ENCODE data around the gene MYO18A. TPM values are rescaled to one million over a fixed set of nuclear protein-coding genes. Genes with fewer than 3 reads are reported as not detected.

The MYO18A gene
- total and polyA plus RNA-seq, 4 donors = 41.4 to 75.9 (median 59.4) TPM

- peaks cover 15% of the 10 kb centered on the region for H3K36me3 ChIP-seq (ENCODE audit: control insufficient read depth, insufficient read depth, low read length)
- DNase-seq (ENCODE audit: low read depth in 4 of 6, low spot score in 6 of 6) = peak in 2 of 6 donors; percentile 89 to 90
- no peak overlapping the region for H3K27ac ChIP-seq (ENCODE audit: low read depth, low read length)
- no peaks in the 10 kb centered on the region for H3K9me3 ChIP-seq (ENCODE audit: control insufficient read depth, insufficient read depth, low read length)
- 34% methylated on average over 9 of the region's 9 CpGs for WGBS (ENCODE audit: insufficient coverage)
- H3K27me3 ChIP-seq (ENCODE audit: control insufficient read depth, insufficient read depth, low read length) = no peaks in the 10 kb centered on the region
- no peak overlapping the region for H3K4me3 ChIP-seq (ENCODE audit: low read depth, low read length)
- peaks cover 33% of the 10 kb centered on the region for H3K4me1 ChIP-seq (ENCODE audit: control insufficient read depth, insufficient read depth, low read length)
Observed at GRCh38 chr17:29070781-29071180, 109.4 kb downstream of the MYO18A start.

DNA sequence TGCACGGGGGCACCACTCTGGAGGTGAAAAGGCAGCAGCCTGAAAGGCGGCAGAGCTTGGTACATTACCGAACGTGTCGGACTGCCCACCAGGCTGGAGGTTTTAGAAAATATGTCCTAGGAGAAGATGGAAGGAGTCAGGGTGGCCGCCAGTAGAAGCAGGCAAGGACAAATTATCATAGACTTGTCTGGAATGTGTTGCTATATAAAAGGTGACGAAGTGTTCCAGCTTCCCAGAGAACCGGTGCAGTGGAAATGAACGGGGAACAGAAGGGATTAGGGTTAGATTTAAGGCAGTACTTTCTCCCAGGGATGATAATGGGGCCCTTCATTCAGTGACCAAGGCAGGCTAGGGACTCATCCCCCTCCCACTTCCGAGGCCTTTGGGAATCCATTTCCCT, 109.9 kb downstream of the MYO18A start:
- Histone ChIP-seq H3K4me3 (ENCODE audit: low read depth, low read length) (no peak overlapping the region), H3K27ac (ENCODE audit: low read depth, low read length) (no peak overlapping the region)
- 51% methylated on average over 9 of the region's 10 CpGs for WGBS (ENCODE audit: insufficient coverage)

DNA sequence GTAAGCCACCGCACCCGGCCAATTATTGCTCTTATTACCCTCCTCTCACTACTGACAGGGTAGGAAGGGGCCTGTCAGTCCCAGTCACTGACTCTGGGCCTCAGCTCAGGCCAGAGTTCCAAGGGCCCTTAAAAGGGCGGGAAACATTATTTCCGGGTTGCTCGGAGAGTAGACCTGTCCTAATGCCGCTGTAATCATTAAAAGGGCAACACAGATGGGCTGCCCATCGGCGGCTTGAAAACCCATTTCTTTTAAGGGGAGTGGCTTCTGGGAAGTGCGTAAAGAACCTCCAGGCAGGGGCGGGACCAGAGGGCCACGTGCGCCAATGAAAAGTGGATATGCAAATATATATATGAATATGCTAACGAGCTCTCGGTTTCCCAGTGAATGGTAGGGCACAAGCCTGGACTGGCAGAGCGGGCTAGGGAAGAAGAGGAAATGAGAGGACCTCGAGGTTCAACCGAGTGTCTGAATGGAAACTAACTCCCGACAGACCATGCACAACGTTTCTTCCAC, 110.6 kb downstream of the MYO18A start:
- WGBS (ENCODE audit: insufficient coverage) = 56% methylated on average over 18 of the region's 19 CpGs
- peak in 2 of 6 donors; percentile 70 to 84 for DNase-seq (ENCODE audit: low read depth in 4 of 6, low spot score in 6 of 6)
- H3K4me3 ChIP-seq (ENCODE audit: low read depth, low read length) = no peak overlapping the region
- H3K27me3 ChIP-seq (ENCODE audit: control insufficient read depth, insufficient read depth, low read length) = no peaks in the 10 kb centered on the region
- peaks cover 9% of the 10 kb centered on the region for H3K36me3 ChIP-seq (ENCODE audit: control insufficient read depth, insufficient read depth, low read length)
- H3K4me1 ChIP-seq (ENCODE audit: control insufficient read depth, insufficient read depth, low read length) = peaks cover 37% of the 10 kb centered on the region
- H3K9me3 ChIP-seq (ENCODE audit: control insufficient read depth, insufficient read depth, low read length) = no peaks in the 10 kb centered on the region
- no peak overlapping the region for H3K27ac ChIP-seq (ENCODE audit: low read depth, low read length)

More for the DNA sequence above, 109.9 kb downstream of the MYO18A start:
- H3K9me3 ChIP-seq (ENCODE audit: control insufficient read depth, insufficient read depth, low read length) = no peaks in the 10 kb centered on the region
- H3K27me3 ChIP-seq (ENCODE audit: control insufficient read depth, insufficient read depth, low read length) = no peaks in the 10 kb centered on the region
- peaks cover 11% of the 10 kb centered on the region for H3K36me3 ChIP-seq (ENCODE audit: control insufficient read depth, insufficient read depth, low read length)
- no peak for DNase-seq (ENCODE audit: low read depth in 4 of 6, low spot score in 6 of 6)
- H3K4me1 ChIP-seq (ENCODE audit: control insufficient read depth, insufficient read depth, low read length) = peaks cover 34% of the 10 kb centered on the region

DNA sequence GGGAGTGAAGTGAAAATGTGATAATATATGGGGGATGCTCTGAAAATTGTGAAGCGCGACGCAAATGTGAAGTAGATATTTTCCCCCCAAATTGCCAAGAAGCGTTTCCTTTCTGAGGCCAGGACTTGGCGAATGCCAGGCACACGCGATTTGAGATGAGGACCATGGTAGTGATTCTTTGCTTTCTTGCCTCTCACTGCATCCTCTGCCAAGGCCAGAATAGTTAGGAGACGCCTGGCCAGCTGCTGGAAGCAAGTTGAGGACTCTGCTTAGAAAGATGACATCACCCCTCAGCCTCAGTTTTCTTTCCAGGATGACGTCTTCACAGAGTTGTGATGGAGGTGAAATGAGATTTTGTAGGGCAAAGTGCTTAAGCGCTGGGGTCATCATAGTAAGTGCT, 111.4 kb downstream of the MYO18A start:
- peaks cover 37% of the 10 kb centered on the region for H3K4me1 ChIP-seq (ENCODE audit: control insufficient read depth, insufficient read depth, low read length)
- DNase-seq (ENCODE audit: low read depth in 4 of 6, low spot score in 6 of 6) = peak in 1 of 6 donors; percentile 87

GRCh38 chr17:29066606-29067005, 113.6 kb downstream of the MYO18A start:
- Histone ChIP-seq H3K36me3 (ENCODE audit: control insufficient read depth, insufficient read depth, low read length) (no peaks in the 10 kb centered on the region), H3K27me3 (ENCODE audit: control insufficient read depth, insufficient read depth, low read length) (no peaks in the 10 kb centered on the region), H3K4me1 (ENCODE audit: control insufficient read depth, insufficient read depth, low read length) (peaks cover 45% of the 10 kb centered on the region), H3K9me3 (ENCODE audit: control insufficient read depth, insufficient read depth, low read length) (no peaks in the 10 kb centered on the region), H3K27ac (ENCODE audit: low read depth, low read length) (no peak overlapping the region), H3K4me3 (ENCODE audit: low read depth, low read length) (no peak overlapping the region)
- 53% methylated on average over 1 of the region's 7 CpGs for WGBS (ENCODE audit: insufficient coverage)
- DNase-seq (ENCODE audit: low read depth in 4 of 6, low spot score in 6 of 6) = peak in 2 of 6 donors; percentile 72 to 73

More for the DNA sequence above, 111.4 kb downstream of the MYO18A start:
- Histone ChIP-seq H3K27me3 (ENCODE audit: control insufficient read depth, insufficient read depth, low read length) (no peaks in the 10 kb centered on the region), H3K36me3 (ENCODE audit: control insufficient read depth, insufficient read depth, low read length) (peaks cover 1% of the 10 kb centered on the region), H3K27ac (ENCODE audit: low read depth, low read length) (no peak overlapping the region), H3K9me3 (ENCODE audit: control insufficient read depth, insufficient read depth, low read length) (no peaks in the 10 kb centered on the region), H3K4me3 (ENCODE audit: low read depth, low read length) (no peak overlapping the region)
- WGBS (ENCODE audit: insufficient coverage) = 78% methylated on average over 5 of the region's 10 CpGs

GRCh38 chr17:29066047-29066446, 114.2 kb downstream of the MYO18A start:
- Histone ChIP-seq H3K27me3 (ENCODE audit: control insufficient read depth, insufficient read depth, low read length) (no peaks in the 10 kb centered on the region), H3K36me3 (ENCODE audit: control insufficient read depth, insufficient read depth, low read length) (no peaks in the 10 kb centered on the region), H3K9me3 (ENCODE audit: control insufficient read depth, insufficient read depth, low read length) (no peaks in the 10 kb centered on the region), H3K4me3 (ENCODE audit: low read depth, low read length) (no peak overlapping the region), H3K27ac (ENCODE audit: low read depth, low read length) (no peak overlapping the region), H3K4me1 (ENCODE audit: control insufficient read depth, insufficient read depth, low read length) (peaks cover 45% of the 10 kb centered on the region)
- 82% methylated on average over 5 of the region's 7 CpGs for WGBS (ENCODE audit: insufficient coverage)
- peak in 2 of 6 donors; percentile 87 to 90 for DNase-seq (ENCODE audit: low read depth in 4 of 6, low spot score in 6 of 6)

- Histone ChIP-seq H3K27ac (ENCODE audit: low read depth, low read length) (no peak overlapping the region), H3K4me1 (ENCODE audit: control insufficient read depth, insufficient read depth, low read length) (peaks cover 36% of the 10 kb centered on the region)
- no peak for DNase-seq (ENCODE audit: low read depth in 4 of 6, low spot score in 6 of 6)
Observed at GRCh38 chr17:29063992-29064391, 116.2 kb downstream of the MYO18A start.

GRCh38 chr17:29062215-29062614, 118.0 kb downstream of the MYO18A start:
- Histone ChIP-seq H3K4me1 (ENCODE audit: control insufficient read depth, insufficient read depth, low read length) (peaks cover 42% of the 10 kb centered on the region), H3K9me3 (ENCODE audit: control insufficient read depth, insufficient read depth, low read length) (no peaks in the 10 kb centered on the region), H3K4me3 (ENCODE audit: low read depth, low read length) (no peak overlapping the region), H3K27ac (ENCODE audit: low read depth, low read length) (no peak overlapping the region), H3K27me3 (ENCODE audit: control insufficient read depth, insufficient read depth, low read length) (no peaks in the 10 kb centered on the region), H3K36me3 (ENCODE audit: control insufficient read depth, insufficient read depth, low read length) (no peaks in the 10 kb centered on the region)
- DNase-seq (ENCODE audit: low read depth in 4 of 6, low spot score in 6 of 6) = no peak
- WGBS (ENCODE audit: insufficient coverage) = 82% methylated on average over 8 of the region's 9 CpGs

More at GRCh38 chr17:29063992-29064391, 116.2 kb downstream of the MYO18A start:
- no peaks in the 10 kb centered on the region for H3K27me3 ChIP-seq (ENCODE audit: control insufficient read depth, insufficient read depth, low read length)
- H3K4me3 ChIP-seq (ENCODE audit: low read depth, low read length) = no peak overlapping the region
- no peaks in the 10 kb centered on the region for H3K9me3 ChIP-seq (ENCODE audit: control insufficient read depth, insufficient read depth, low read length)
- H3K36me3 ChIP-seq (ENCODE audit: control insufficient read depth, insufficient read depth, low read length) = no peaks in the 10 kb centered on the region
- 97% methylated on average over 6 of the region's 7 CpGs for WGBS (ENCODE audit: insufficient coverage)

DNA sequence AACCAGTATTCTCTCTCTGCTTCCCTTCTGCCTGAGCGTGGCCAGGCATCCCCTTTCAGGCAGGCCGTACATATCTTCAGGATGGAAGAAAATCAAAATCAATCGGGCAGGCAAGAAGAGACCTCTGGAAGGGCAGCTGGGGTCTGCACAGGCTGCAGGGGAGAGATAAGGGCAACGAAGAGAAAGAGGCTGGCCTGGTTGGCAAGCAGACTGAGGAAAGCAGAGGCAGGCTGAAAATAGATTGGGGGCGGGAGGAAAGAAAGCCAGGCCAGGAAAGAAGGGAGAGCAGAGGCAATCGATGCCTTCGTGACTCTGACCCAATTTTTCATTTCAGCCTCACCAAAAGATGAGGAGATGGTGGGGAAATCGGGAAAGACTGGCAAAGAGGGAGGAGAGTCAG, 119.2 kb downstream of the MYO18A start:
- DNase-seq (ENCODE audit: low read depth in 4 of 6, low spot score in 6 of 6) = peak in 1 of 6 donors; percentile 68
- Histone ChIP-seq H3K36me3 (ENCODE audit: control insufficient read depth, insufficient read depth, low read length) (no peaks in the 10 kb centered on the region), H3K27ac (ENCODE audit: low read depth, low read length) (no peak overlapping the region), H3K9me3 (ENCODE audit: control insufficient read depth, insufficient read depth, low read length) (no peaks in the 10 kb centered on the region), H3K4me1 (ENCODE audit: control insufficient read depth, insufficient read depth, low read length) (peaks cover 43% of the 10 kb centered on the region), H3K4me3 (ENCODE audit: low read depth, low read length) (no peak overlapping the region), H3K27me3 (ENCODE audit: control insufficient read depth, insufficient read depth, low read length) (no peaks in the 10 kb centered on the region)
- WGBS (ENCODE audit: insufficient coverage) = 63% methylated on average over 5 of the region's 8 CpGs

DNA sequence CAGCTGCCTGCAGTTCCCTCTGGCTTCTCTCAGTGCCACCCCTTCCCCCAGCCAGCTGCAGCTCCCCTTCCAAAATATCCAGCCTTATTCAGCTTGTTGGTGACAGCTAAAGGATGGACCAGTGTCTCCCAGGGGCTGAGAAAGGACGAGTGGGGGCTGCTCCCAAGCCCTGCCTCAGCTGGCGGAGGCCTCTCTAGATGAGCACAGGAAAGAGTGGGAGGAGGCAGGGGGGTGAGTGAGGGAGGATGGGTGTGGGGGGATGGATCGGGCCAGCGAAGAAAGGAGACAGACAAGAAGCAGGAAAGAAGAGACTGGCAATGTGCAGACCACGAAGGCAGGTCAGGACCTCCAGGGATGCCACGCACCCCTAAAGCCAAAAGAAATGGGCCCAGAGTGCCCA, 119.7 kb downstream of the MYO18A start:
- no peak for DNase-seq (ENCODE audit: low read depth in 4 of 6, low spot score in 6 of 6)
- no peaks in the 10 kb centered on the region for H3K9me3 ChIP-seq (ENCODE audit: control insufficient read depth, insufficient read depth, low read length)
- no peaks in the 10 kb centered on the region for H3K27me3 ChIP-seq (ENCODE audit: control insufficient read depth, insufficient read depth, low read length)
- no peaks in the 10 kb centered on the region for H3K36me3 ChIP-seq (ENCODE audit: control insufficient read depth, insufficient read depth, low read length)
- 46% methylated on average over 6 of the region's 6 CpGs for WGBS (ENCODE audit: insufficient coverage)
- no peak overlapping the region for H3K4me3 ChIP-seq (ENCODE audit: low read depth, low read length)
- peaks cover 37% of the 10 kb centered on the region for H3K4me1 ChIP-seq (ENCODE audit: control insufficient read depth, insufficient read depth, low read length)
- no peak overlapping the region for H3K27ac ChIP-seq (ENCODE audit: low read depth, low read length)
